ENCODE data around the gene ZNF267. TPM values are rescaled to one million over a fixed set of nuclear protein-coding genes. Genes with fewer than 3 reads are reported as not detected.

The ZNF267 gene
- total RNA-seq, 1 experiment from 2014 or later: 25.3 TPM

- Mint-ChIP-seq H3K27me3 (ENCODE audit: low read depth) (peaks cover 21% of the 10 kb centered on the region), H3K36me3 (peaks cover 8% of the 10 kb centered on the region; the same call in 1 of the 2 replicates), H3K9me3 (no peaks in the 10 kb centered on the region), H3K27ac (no peak overlapping the region), H3K4me3 (peak overlapping the region; percentile 91), H3K4me1 (peaks cover 20% of the 10 kb centered on the region)
- no peak for DNase-seq (ENCODE audit: low spot score)
- ChIA-PET CTCF (interaction anchor here (1.1 to 1.2 kb wide), 2 partner anchors 162 to 397 kb away, joined by 3 to 6 read pairs; a partner anchor contains a TSS), POLR2A (interaction anchor here (3.5 kb wide), 1 partner anchor 161 kb away, joined by 22 read pairs; a partner anchor contains a TSS)
- no peak for ATAC-seq
- TF ChIP-seq CDX4 (CRISPR knock-in tag; IDR thresholded peaks at IDR 0.05; ENCODE audit: borderline replicate concordance): no peak
- no peak for TF ChIP-seq FOXJ3 (CRISPR knock-in tag; IDR thresholded peaks at IDR 0.05; ENCODE audit: borderline replicate concordance)
Measured at GRCh38 chr16:31874366-31875111, 932 bp downstream of the ZNF267 start.

GRCh38 chr16:31875112-31875803 lies 1.7 kb downstream of the ZNF267 start:
- Mint-ChIP-seq H3K27me3 (ENCODE audit: low read depth) (peaks cover 21% of the 10 kb centered on the region), H3K36me3 (peaks cover 12% of the 10 kb centered on the region; the same call in 1 of the 2 replicates), H3K9me3 (no peaks in the 10 kb centered on the region), H3K27ac (no peak overlapping the region), H3K4me1 (peaks cover 19% of the 10 kb centered on the region), H3K4me3 (peak overlapping the region; percentile 91)
- ATAC-seq (no peak), DNase-seq (ENCODE audit: low spot score) (no peak)
- CTCF ChIA-PET: no interaction called here
- POLR2A ChIA-PET: interaction anchor here (3.5 kb wide), 1 partner anchor 162 kb away, joined by 22 read pairs; a partner anchor contains a TSS
- no peak for TF ChIP-seq USF1 (CRISPR knock-in tag; IDR thresholded peaks at IDR 0.05)
- no peak for TF ChIP-seq ZNF423 (CRISPR knock-in tag; IDR thresholded peaks at IDR 0.05)
- no peak for TF ChIP-seq CTCF (IDR thresholded peaks at IDR 0.05)
- no peak for TF ChIP-seq FOXP4 (CRISPR knock-in tag; IDR thresholded peaks at IDR 0.05)
- no peak for TF ChIP-seq ZNF671 (CRISPR knock-in tag; IDR thresholded peaks at IDR 0.05)
- TF ChIP-seq SMAD4 (CRISPR knock-in tag; IDR thresholded peaks at IDR 0.05): no peak
- no peak for TF ChIP-seq ATF1 (CRISPR knock-in tag; IDR thresholded peaks at IDR 0.05)
- no peak for TF ChIP-seq E2F5 (CRISPR knock-in tag; IDR thresholded peaks at IDR 0.05)
- TF ChIP-seq TP53 (CRISPR knock-in tag; IDR thresholded peaks at IDR 0.05): no peak
- TF ChIP-seq MLX (CRISPR knock-in tag; IDR thresholded peaks at IDR 0.05): no peak
- TF ChIP-seq SP1 (CRISPR knock-in tag; conservative IDR thresholded peaks at IDR 0.05): no peak
